Measurements from ENCODE around the gene NTM. TPM values are rescaled to one million over a fixed set of nuclear protein-coding genes. Genes with fewer than 3 reads are reported as not detected.

The NTM gene
- total RNA-seq, 4 donors from 2014 or later, result 0.40 to 3.1 (median 2.1) TPM; not detected in 1

DNA sequence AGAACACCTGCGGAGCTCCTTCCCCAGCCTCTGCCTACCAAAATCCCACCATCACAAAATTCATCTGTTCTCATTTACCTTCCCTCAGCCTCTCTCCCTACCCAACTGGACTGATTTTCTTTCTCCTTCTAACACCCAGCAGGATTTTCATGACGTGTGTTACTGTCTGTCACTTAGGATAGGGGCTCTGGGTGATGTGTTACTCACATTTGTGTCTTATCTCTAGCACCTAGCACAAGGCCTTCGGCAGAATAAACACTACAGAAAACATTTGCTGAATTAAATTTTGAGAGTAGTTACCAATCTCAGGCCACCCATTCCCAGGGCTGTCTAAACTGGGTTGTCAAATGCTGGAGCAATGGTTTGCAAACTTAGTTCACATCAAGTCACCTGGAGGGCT is 88.0 kb downstream of the NTM start:
- Histone ChIP-seq H3K27ac (no peak overlapping the region), H3K36me3 (no peaks in the 10 kb centered on the region), H3K4me1 (no peaks in the 10 kb centered on the region), H3K4me3 (no peak overlapping the region), H3K27me3 (no peaks in the 10 kb centered on the region), H3K9me3 (no peaks in the 10 kb centered on the region)
- WGBS, 2 donors (ENCODE audit: low coverage in 1 of 2), result 52 to 63% methylated on average over 3 of the region's 3 CpGs
- in situ Hi-C loops (cut with MboI; ENCODE audit: low pct_ligation_motif_present in 1 of 4, low pct_unique_long_range_greater_than_20kb in 1 of 4, low sequenced_read_pairs in 3 of 4) (no loop called here), intact Hi-C loops (cut with DNase I; ENCODE audit: low total_unique reads) (no loop called here)
- no peak for DNase-seq
- TF ChIP-seq POLR2A (IDR thresholded peaks at IDR 0.05), result no peak
- no peak for TF ChIP-seq EP300 (IDR thresholded peaks at IDR 0.05; ENCODE audit: low read depth)
- TF ChIP-seq POLR2AphosphoS5 (IDR thresholded peaks at IDR 0.05), result no peak
- TF ChIP-seq, protein P1, sequence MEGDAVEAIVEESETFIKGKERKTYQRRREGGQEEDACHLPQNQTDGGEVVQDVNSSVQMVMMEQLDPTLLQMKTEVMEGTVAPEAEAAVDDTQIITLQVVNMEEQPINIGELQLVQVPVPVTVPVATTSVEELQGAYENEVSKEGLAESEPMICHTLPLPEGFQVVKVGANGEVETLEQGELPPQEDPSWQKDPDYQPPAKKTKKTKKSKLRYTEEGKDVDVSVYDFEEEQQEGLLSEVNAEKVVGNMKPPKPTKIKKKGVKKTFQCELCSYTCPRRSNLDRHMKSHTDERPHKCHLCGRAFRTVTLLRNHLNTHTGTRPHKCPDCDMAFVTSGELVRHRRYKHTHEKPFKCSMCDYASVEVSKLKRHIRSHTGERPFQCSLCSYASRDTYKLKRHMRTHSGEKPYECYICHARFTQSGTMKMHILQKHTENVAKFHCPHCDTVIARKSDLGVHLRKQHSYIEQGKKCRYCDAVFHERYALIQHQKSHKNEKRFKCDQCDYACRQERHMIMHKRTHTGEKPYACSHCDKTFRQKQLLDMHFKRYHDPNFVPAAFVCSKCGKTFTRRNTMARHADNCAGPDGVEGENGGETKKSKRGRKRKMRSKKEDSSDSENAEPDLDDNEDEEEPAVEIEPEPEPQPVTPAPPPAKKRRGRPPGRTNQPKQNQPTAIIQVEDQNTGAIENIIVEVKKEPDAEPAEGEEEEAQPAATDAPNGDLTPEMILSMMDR (IDR thresholded peaks at IDR 0.05), result no peak

GRCh38 chr11:131460931-131461330 is 90.5 kb downstream of the NTM start:
- TF ChIP-seq POLR2A (IDR thresholded peaks at IDR 0.05) (no peak), EP300 (IDR thresholded peaks at IDR 0.05; ENCODE audit: low read depth) (no peak), POLR2AphosphoS5 (IDR thresholded peaks at IDR 0.05) (no peak)
- TF ChIP-seq, protein P1 (IDR thresholded peaks at IDR 0.05), result no peak
- Histone ChIP-seq H3K4me1 (no peaks in the 10 kb centered on the region), H3K9me3 (no peaks in the 10 kb centered on the region), H3K27ac (no peak overlapping the region), H3K36me3 (no peaks in the 10 kb centered on the region), H3K27me3 (no peaks in the 10 kb centered on the region), H3K4me3 (no peak overlapping the region)
- no peak for DNase-seq
- intact Hi-C loops (cut with DNase I; ENCODE audit: low total_unique reads) (no loop called here), in situ Hi-C loops (cut with MboI; ENCODE audit: low pct_ligation_motif_present in 1 of 4, low pct_unique_long_range_greater_than_20kb in 1 of 4, low sequenced_read_pairs in 3 of 4) (no loop called here)
- 89 to 94% methylated on average over 2 of the region's 2 CpGs for WGBS, 2 donors (ENCODE audit: low coverage in 1 of 2)

DNA sequence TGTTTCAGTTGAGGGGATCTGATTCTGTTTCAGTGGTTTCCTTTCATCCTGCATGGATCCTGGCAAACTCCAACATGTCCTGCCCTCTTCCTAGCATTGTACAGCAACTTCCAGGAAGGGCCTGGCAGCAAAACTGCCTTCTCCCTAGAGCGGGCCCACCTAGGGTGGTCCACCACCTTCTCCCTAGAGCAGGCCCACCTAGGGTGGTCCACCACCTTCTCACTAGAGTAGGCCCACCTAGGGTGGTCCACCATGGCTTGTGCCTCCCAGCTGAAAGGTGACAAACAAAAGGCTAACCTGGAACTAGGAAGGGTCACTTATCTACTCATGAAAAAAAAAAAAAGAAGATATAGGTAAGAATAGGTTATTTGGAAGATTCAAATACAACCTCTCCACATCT is 92.2 kb downstream of the NTM start:
- WGBS, 2 donors (ENCODE audit: low coverage in 1 of 2), result 70 to 100% methylated on average over 1 of the region's 1 CpG
- no peak overlapping the region for H3K27ac ChIP-seq
- H3K4me1 ChIP-seq, result no peaks in the 10 kb centered on the region
- in situ Hi-C loops (cut with MboI; ENCODE audit: low pct_ligation_motif_present in 1 of 4, low pct_unique_long_range_greater_than_20kb in 1 of 4, low sequenced_read_pairs in 3 of 4), result no loop called here
- TF ChIP-seq, protein P1 (IDR thresholded peaks at IDR 0.05), result no peak
- H3K27me3 ChIP-seq, result no peaks in the 10 kb centered on the region
- intact Hi-C loops (cut with DNase I; ENCODE audit: low total_unique reads), result no loop called here
- H3K36me3 ChIP-seq, result no peaks in the 10 kb centered on the region
- no peak overlapping the region for H3K4me3 ChIP-seq
- H3K9me3 ChIP-seq, result no peaks in the 10 kb centered on the region
- DNase-seq, result no peak

DNA sequence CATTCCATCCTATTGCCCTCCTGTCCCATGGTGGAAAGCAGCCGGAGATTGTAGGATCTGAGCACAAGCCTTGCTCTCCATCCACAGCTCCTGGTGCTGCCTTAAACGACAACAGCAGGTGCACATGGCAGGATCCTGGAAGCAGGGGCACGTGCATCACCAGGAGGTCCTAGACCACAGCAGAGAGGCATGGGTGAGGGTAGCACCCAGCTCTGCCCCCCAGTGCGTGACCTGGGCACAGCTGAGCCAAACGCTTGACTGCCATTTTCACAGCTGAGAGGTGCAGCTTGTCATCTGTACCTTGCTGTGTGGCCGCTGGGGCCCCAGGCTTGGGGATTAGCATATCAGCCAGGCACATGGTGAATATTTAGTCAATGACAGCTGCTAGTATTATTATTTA is 92.7 kb downstream of the NTM start:
- Histone ChIP-seq H3K27ac (no peak overlapping the region), H3K4me1 (no peaks in the 10 kb centered on the region), H3K27me3 (no peaks in the 10 kb centered on the region), H3K4me3 (no peak overlapping the region), H3K9me3 (no peaks in the 10 kb centered on the region), H3K36me3 (no peaks in the 10 kb centered on the region)
- no peak for DNase-seq
- no peak for TF ChIP-seq POLR2AphosphoS5 (IDR thresholded peaks at IDR 0.05)
- TF ChIP-seq EP300 (IDR thresholded peaks at IDR 0.05; ENCODE audit: low read depth), result no peak
- in situ Hi-C loops (cut with MboI; ENCODE audit: low pct_ligation_motif_present in 1 of 4, low pct_unique_long_range_greater_than_20kb in 1 of 4, low sequenced_read_pairs in 3 of 4) (no loop called here), intact Hi-C loops (cut with DNase I; ENCODE audit: low total_unique reads) (no loop called here)
- WGBS, 2 donors (ENCODE audit: low coverage in 1 of 2), result 82 to 83% methylated on average over 2 to 6 of the region's 6 CpGs

GRCh38 chr11:131463649-131464425 is 93.4 kb downstream of the NTM start:
- WGBS, 2 donors (ENCODE audit: low coverage in 1 of 2), result 42 to 50% methylated on average over 15 to 23 of the region's 23 CpGs
- intact Hi-C loops (cut with DNase I; ENCODE audit: low total_unique reads) (no loop called here), in situ Hi-C loops (cut with MboI; ENCODE audit: low pct_ligation_motif_present in 1 of 4, low pct_unique_long_range_greater_than_20kb in 1 of 4, low sequenced_read_pairs in 3 of 4) (no loop called here)

More at GRCh38 chr11:131463649-131464425, 93.4 kb downstream of the NTM start:
- no peak overlapping the region for H3K4me3 ChIP-seq
- H3K4me1 ChIP-seq, result no peaks in the 10 kb centered on the region
- H3K36me3 ChIP-seq, result no peaks in the 10 kb centered on the region
- H3K27me3 ChIP-seq, result no peaks in the 10 kb centered on the region
- no peak for DNase-seq
- no peaks in the 10 kb centered on the region for H3K9me3 ChIP-seq
- TF ChIP-seq, protein P1 (IDR thresholded peaks at IDR 0.05), result no peak
- TF ChIP-seq POLR2A (IDR thresholded peaks at IDR 0.05) (no peak), EP300 (IDR thresholded peaks at IDR 0.05; ENCODE audit: low read depth) (no peak)
- H3K27ac ChIP-seq, result no peak overlapping the region

All from transverse colon (tissue), 4 donors.